GM23248 (cell line): ENCODE results near the gene RPS6KB2.

Source experiments
- EZH2 ChIP-seq: fragments of 200-600 bp; sonication (generic); IDR thresholded peaks from 2 replicates; pipeline ENCODE4 v1.6.1; 2018; ENCODE audit warnings: antibody characterized with exemption, mild to moderate bottlenecking; ENCODE audit not compliant: insufficient read depth, poor library complexity, severe bottlenecking
- EZH2phosphoT487 ChIP-seq: fragments of 200-600 bp; sonication (generic); IDR thresholded peaks from 2 replicates; pipeline ENCODE4 v1.6.1; 2018; ENCODE audit warnings: antibody characterized with exemption, moderate library complexity, mild to moderate bottlenecking, low read depth; ENCODE audit not compliant: insufficient read depth

DNA sequence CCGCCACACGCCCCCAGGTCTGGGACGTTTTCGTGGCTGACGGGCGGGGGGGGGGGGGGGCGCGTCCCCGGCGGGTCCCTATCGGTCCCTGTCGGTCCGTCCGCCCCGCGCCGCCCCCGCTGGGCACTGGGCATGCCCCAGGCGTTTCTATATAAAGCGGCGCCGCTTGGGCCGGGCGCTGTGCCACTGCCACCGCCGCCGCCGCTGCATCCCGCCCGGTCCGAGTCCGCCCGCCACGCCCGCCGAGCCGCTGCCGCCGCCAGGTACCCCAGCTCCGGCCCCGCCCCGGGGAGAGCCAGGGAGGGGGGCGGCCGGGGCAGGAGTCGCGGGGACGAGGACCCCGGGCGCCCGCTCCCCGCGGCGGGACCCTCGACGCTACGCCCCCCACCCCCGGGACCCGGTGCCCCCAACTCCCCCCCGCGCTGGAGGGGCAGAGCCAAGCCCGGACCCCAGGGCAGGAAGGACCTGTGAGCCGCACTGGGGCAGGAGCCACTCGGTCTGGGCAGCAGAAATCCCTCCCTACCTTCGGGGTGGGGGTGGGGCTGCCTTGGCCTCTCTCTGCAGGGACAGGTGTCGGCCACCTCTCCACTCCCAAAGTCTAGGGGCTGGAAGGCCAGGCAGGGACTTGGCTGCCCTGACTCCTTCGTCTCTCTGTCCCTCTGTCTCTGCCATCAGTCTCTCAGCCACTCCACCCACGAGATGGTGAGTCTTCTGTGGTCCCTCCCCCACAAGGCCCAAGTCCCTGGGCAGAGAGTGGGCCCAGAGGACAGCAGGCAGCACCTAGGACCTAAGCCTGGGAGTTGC is 12.6 kb upstream of the RPS6KB2 start, which contains the start of gene CARNS1:
- no peak for TF ChIP-seq EZH2
- TF ChIP-seq EZH2phosphoT487: no peak
